K562 (cell line): ENCODE measurements around the gene MED13L. TPM values are rescaled to one million over a fixed set of nuclear protein-coding genes. Genes with fewer than 3 reads are reported as not detected.

Source experiments
- ATAC-seq: fragments of 200-7000 bp; cut with Tn5 transposase; 3 replicates; pipeline ENCODE4 v1.9.1; 2020; ENCODE audit warnings: moderate library complexity
- BruUV-seq: library from RNA; stranded (reverse); fragments of 400-500 nt; replicated peaks from 2 replicates; lab custom pipeline; 2021; lab: Mats Ljungman, UMichigan
- CTCF ChIA-PET: fragments of 300-600 bp; formaldehyde crosslinking; extraction: SDS; loops from one replicate; lab custom pipeline; 2021; ENCODE audit warnings: low intra/inter-chr PET ratio; lab: Yijun Ruan, JAX
- POLR2A ChIA-PET: fragments of 300-600, 350-650 bp; sonication (Branson Sonifier 250); formaldehyde crosslinking; extraction: SDS; loops from one replicate; lab custom pipeline; 2021; ENCODE audit warnings: antibody characterized with exemption, inconsistent platforms; lab: Yijun Ruan, JAX
- DNase-seq, 4 experiments: peaks; one replicate each; pipeline versions ENCODE4 v3.0.0 to v3.0.0-alpha.2; 2011 to 2018; ENCODE audit warnings: low spot score in 3 of 4, mixed read lengths in 3 of 4; ENCODE audit errors: extremely low read depth in 1 of 4
- FAIRE-seq: peaks from 2 replicates; lab custom pipeline; 2011; peaks lifted over from hg19 to GRCh38; lab: Jason Lieb, UNC
- H2AFZ ChIP-seq: 2 replicates; pipeline ENCODE4 v1.6.0; 2011; ENCODE audit warnings: low read depth, low read length, control low read depth, inconsistent platforms
- H3K27ac ChIP-seq: fragments of 200-600 bp; 3 replicates; pipeline ENCODE4 v1.8.0; 2011; ENCODE audit warnings: low read depth, mild to moderate bottlenecking, control low read depth, inconsistent platforms, low read length, moderate library complexity, mixed read lengths; ENCODE audit errors: extremely low read depth
- H3K27me3 ChIP-seq, 2 experiments: fragments of 300-600 bp in 1 of 2; 2 replicates in 1 of 2; 3 replicates in 1 of 2; pipeline versions ENCODE4 v1.6.0 to v1.8.0; 2011; ENCODE audit warnings: inconsistent platforms in 2 of 2, low read length in 2 of 2, mild to moderate bottlenecking in 1 of 2, mixed read lengths in 1 of 2, moderate library complexity in 1 of 2; ENCODE audit not compliant: control insufficient read depth in 2 of 2, insufficient read depth in 2 of 2
- H3K36me3 ChIP-seq: fragments of 300-600 bp; 3 replicates; pipeline ENCODE4 v1.8.0; 2011; ENCODE audit warnings: mild to moderate bottlenecking, low read length, inconsistent platforms; ENCODE audit not compliant: control insufficient read depth, insufficient read depth
- H3K4me1 ChIP-seq, 2 experiments: fragments of 200-600 bp in 1 of 2; replicated peaks in 1 of 2; 2 replicates in 1 of 2; 3 replicates in 1 of 2; pipeline versions ENCODE4 v1.5.1 to v1.8.0; 2011; ENCODE audit warnings: inconsistent platforms in 2 of 2, low read length in 2 of 2, mild to moderate bottlenecking in 1 of 2, mixed read lengths in 1 of 2, moderate library complexity in 1 of 2; ENCODE audit not compliant: control insufficient read depth in 2 of 2, insufficient read depth in 2 of 2
- H3K4me2 ChIP-seq: 2 replicates; pipeline ENCODE4 v1.6.1; 2011; ENCODE audit warnings: low read length, control low read depth, inconsistent platforms, mixed read lengths; ENCODE audit not compliant: insufficient read depth
- H3K4me3 ChIP-seq: fragments of 200-600 bp; sonication (generic), shearing (Covaris generic); 2 replicates; pipeline ENCODE4 v1.5.1; 2016; ENCODE audit warnings: control low read depth, inconsistent platforms
- H3K79me2 ChIP-seq: fragments of 200-600 bp; 3 replicates; pipeline ENCODE4 v1.8.0; 2011; ENCODE audit warnings: low read length, inconsistent platforms; ENCODE audit not compliant: control insufficient read depth, insufficient read depth
- H3K9ac ChIP-seq, 2 experiments: 2 replicates each; pipeline versions ENCODE4 v1.6.0 to v1.6.1; 2011; ENCODE audit warnings: low read depth in 2 of 2, low read length in 2 of 2, control low read depth in 1 of 2, inconsistent platforms in 1 of 2, mild to moderate bottlenecking in 1 of 2, mixed read lengths in 1 of 2; ENCODE audit not compliant: insufficient read depth in 1 of 2
- H3K9me1 ChIP-seq: one replicate; pipeline ENCODE4 v1.6.0; 2011; ENCODE audit warnings: inconsistent platforms, mild to moderate bottlenecking, low read length, moderate library complexity; ENCODE audit not compliant: control insufficient read depth, insufficient read depth
- H3K9me3 ChIP-seq: replicated peaks from 2 replicates; pipeline ENCODE4 v1.5.1; 2011; ENCODE audit warnings: low read depth, low read length, inconsistent platforms; ENCODE audit not compliant: control insufficient read depth, insufficient read depth
- H4K20me1 ChIP-seq: replicated peaks from 2 replicates; pipeline ENCODE4 v1.6.1; 2011; ENCODE audit warnings: low read length, inconsistent platforms, mixed read lengths; ENCODE audit not compliant: control insufficient read depth, insufficient read depth
- BCL6 ChIP-seq: fragments of 250-450 bp; sonication (Bioruptor Pico); IDR thresholded peaks from 2 replicates; pipeline ENCODE4 v1.4.0; 2020
- CEBPB ChIP-seq: fragments of 450-650 bp; IDR thresholded peaks from 2 replicates; pipeline ENCODE4 v1.6.1; 2016; ENCODE audit warnings: missing genetic modification characterization, missing compliant biosample characterization
- CHD4 ChIP-seq: fragments of 200-600 bp; sonication (generic); IDR thresholded peaks from 3 replicates; pipeline ENCODE4 v1.6.1; 2012; ENCODE audit warnings: low read depth, mild to moderate bottlenecking, mixed read lengths, low read length, inconsistent platforms; ENCODE audit not compliant: insufficient read depth, insufficient replicate concordance, poor library complexity, severe bottlenecking
- E2F3 ChIP-seq: fragments of 250-450 bp; sonication (Bioruptor Pico); IDR thresholded peaks from 2 replicates; pipeline ENCODE4 v1.4.0; 2020; ENCODE audit warnings: mild to moderate bottlenecking
- FOXK1 ChIP-seq: sonication (generic); formaldehyde crosslinking; IDR thresholded peaks from 2 replicates; pipeline ENCODE4 v1.8.0; 2022; ENCODE audit warnings: missing genetic modification reagents, mild to moderate bottlenecking, borderline replicate concordance
- HCFC1 ChIP-seq: IDR thresholded peaks from 2 replicates; pipeline ENCODE4 v1.6.1; 2012; ENCODE audit warnings: low read depth, low read length, improper control_type of control experiment
- HES1 ChIP-seq: fragments of 450-650 bp; IDR thresholded peaks from 2 replicates; pipeline ENCODE4 v1.6.1; 2016; ENCODE audit warnings: low read depth, mild to moderate bottlenecking, moderate library complexity
- ILK ChIP-seq: fragments of 450-650 bp; IDR thresholded peaks from 2 replicates; pipeline ENCODE4 v1.6.1; 2016; ENCODE audit warnings: missing genetic modification characterization, low read depth, mild to moderate bottlenecking, missing compliant biosample characterization, moderate library complexity, borderline replicate concordance
- MTA2 ChIP-seq: fragments of 450-650 bp; IDR thresholded peaks from 2 replicates; pipeline ENCODE4 v1.6.1; 2016; ENCODE audit warnings: low read depth
- NCOA4 ChIP-seq: fragments of 450-650 bp; IDR thresholded peaks from 2 replicates; pipeline ENCODE4 v1.6.1; 2018; ENCODE audit warnings: mild to moderate bottlenecking; ENCODE audit not compliant: partially characterized antibody
- NR2F6 ChIP-seq: fragments of 450-650 bp; formaldehyde crosslinking; IDR thresholded peaks from 2 replicates; pipeline ENCODE4 v1.4.0; 2020; ENCODE audit warnings: mild to moderate bottlenecking
- TAL1 ChIP-seq: fragments of 450-650 bp; IDR thresholded peaks from 2 replicates; pipeline ENCODE4 v1.6.1; 2016; ENCODE audit warnings: mild to moderate bottlenecking
- ZNF212 ChIP-seq: fragments of 450-650 bp; formaldehyde crosslinking; IDR thresholded peaks from 2 replicates; pipeline ENCODE4 v1.4.0; 2020; ENCODE audit warnings: mild to moderate bottlenecking
- ZNF232 ChIP-seq: sonication (generic); formaldehyde crosslinking; IDR thresholded peaks from 2 replicates; pipeline ENCODE4 v1.8.0; 2022; ENCODE audit warnings: mild to moderate bottlenecking, missing genetic modification reagents
- ZNF764 ChIP-seq: fragments of 250-450 bp; sonication (Bioruptor Pico); IDR thresholded peaks from 2 replicates; pipeline ENCODE4 v1.4.0; 2020; ENCODE audit warnings: low read depth, mild to moderate bottlenecking, moderate library complexity
- ZNF778 ChIP-seq: fragments of 450-650 bp; formaldehyde crosslinking; IDR thresholded peaks from 2 replicates; pipeline ENCODE4 v1.4.0; 2020; ENCODE audit warnings: mild to moderate bottlenecking, moderate library complexity
- WGBS: fragments of 100-300 bp; shearing (Covaris generic); methylation state at CpG from one replicate; pipeline ENCODE4 v1.1.6; 2016; ENCODE audit warnings: low coverage, mixed read lengths; ENCODE audit not compliant: insufficient coverage; ENCODE audit errors: missing lambda C conversion rate; 5-methylcytosine and 5-hydroxymethylcytosine counted together
- in situ Hi-C: fragments of 300-500 bp; cut with MboI; formaldehyde crosslinking; loops from 4 replicates; pipeline ENCODE4 v1.15.0; 2018; ENCODE audit warnings: inconsistent platforms, mixed read lengths
- intact Hi-C: fragments of 100-400 bp; cut with micrococcal nuclease; formaldehyde crosslinking; loops from 2 replicates; pipeline ENCODE4 v1.14.2; 2022
- polyA plus RNA-seq, 8 experiments: library from polyadenylated mRNA; depleted of rRNA in 4 of 8; stranded (reverse) in 5 of 8; unstranded in 3 of 8; fragments of >200 nt; fragmentation: Nextera tagmentation in 2 of 8; fragmentation: Illumina TruSeq in 1 of 8; extraction: Ambion mirVana in 2 of 8; extraction: Trizol in 1 of 8; gene quantifications; 2 replicates each; pipeline versions ENCODE4 v1.2.1 to v1.2.3, GENCODE V29; 2011 to 2014; ENCODE audit warnings: inconsistent platforms in 1 of 8, missing spikeins in 1 of 8
- total RNA-seq, 7 experiments: library from RNA; depleted of rRNA in 6 of 7; stranded (reverse); fragments of >200 nt in 6 of 7; fragmentation: Illumina TruSeq in 2 of 7; extraction: Trizol in 2 of 7; gene quantifications; 2 replicates each; pipeline versions ENCODE4 v1.2.1 to v1.2.3, GENCODE V29; 2011 to 2021; ENCODE audit warnings: low replicate concordance in 1 of 7

MED13L gene
- total and polyA plus RNA-seq, 9 of the 15 experiments (the other 6 are each of a cell fraction or from before 2014, with no cell fraction given): 13.4 to 90.3 (median 36.9) TPM

GRCh38 chr12:116206828-116207227, 70.7 kb downstream of the MED13L start:
- CTCF ChIA-PET: no interaction called here

More at GRCh38 chr12:116206828-116207227, 70.7 kb downstream of the MED13L start:
- no peak overlapping the region for H3K4me2 ChIP-seq
- intact Hi-C loops: no loop called here
- H3K27me3 ChIP-seq: no peaks in the 10 kb centered on the region
- 86% methylated on average over 3 of the region's 3 CpGs for WGBS
- no peak overlapping the region for H3K4me3 ChIP-seq
- BruUV-seq: no TSS peak
- H2AFZ ChIP-seq: no peak overlapping the region
- peaks cover 9% of the 10 kb centered on the region; the same call in 1 of the 2 replicates for H4K20me1 ChIP-seq
- H3K9me1 ChIP-seq: no peaks in the 10 kb centered on the region
- H3K4me1 ChIP-seq: peaks cover 0 to 19% of the 10 kb centered on the region in 2 experiments; a peak in 3 of 5 replicates
- H3K9me3 ChIP-seq: no peaks in the 10 kb centered on the region
- no peak overlapping the region for H3K27ac ChIP-seq
- ATAC-seq: no peak
- in situ Hi-C loops: no loop called here
- H3K79me2 ChIP-seq: peaks cover 94% of the 10 kb centered on the region
- no peak overlapping the region for H3K9ac ChIP-seq
- DNase-seq: no peak
- TF ChIP-seq TAL1: no peak
- no peak for TF ChIP-seq ZNF232 (CRISPR knock-in tag)
- TF ChIP-seq CHD4: no peak
- TF ChIP-seq ZNF764: no peak
- no peak for TF ChIP-seq NCOA4
- TF ChIP-seq ILK (tag): no peak
- no peak for TF ChIP-seq HES1
- TF ChIP-seq ZNF212 (CRISPR knock-in tag): no peak
- TF ChIP-seq MTA2: no peak
- TF ChIP-seq E2F3 (CRISPR knock-in tag): no peak
- TF ChIP-seq NR2F6 (CRISPR knock-in tag): no peak
- no peak for TF ChIP-seq FOXK1 (CRISPR knock-in tag)
- TF ChIP-seq CEBPB (tag): no peak
- TF ChIP-seq HCFC1: no peak
- TF ChIP-seq ZNF778: no peak
- TF ChIP-seq BCL6: no peak
- H3K36me3 ChIP-seq: peaks cover 12% of the 10 kb centered on the region; the same call in 1 of the 3 replicates
- POLR2A ChIA-PET: no interaction called here
- FAIRE-seq: no peak
